Measurements from ENCODE around the gene ITIH5. TPM values are rescaled to one million over a fixed set of nuclear protein-coding genes. Genes with fewer than 3 reads are reported as not detected.

The ITIH5 gene
- total RNA-seq, 5 donors from 2014 or later (not counting 1 experiment from before 2014, with no cell fraction given) = 0.13 to 0.22 TPM; not detected in 3

GRCh38 chr10:7513936-7514335 is 152.8 kb downstream of the ITIH5 start:
- CTCF ChIA-PET = no interaction called here
- peaks cover 19 to 20% of the 10 kb centered on the region in 2 experiments for H3K4me1 ChIP-seq (ENCODE audit: control insufficient read depth in 1 of 2, extremely low read depth in 1 of 2, insufficient read depth in 2 of 2, low read length in 2 of 2)
- no peak overlapping the region for H3K27ac ChIP-seq (ENCODE audit: low read length)
- DNase-seq (no peak), ATAC-seq (replicated peaks in 1 of 4) (no peak)
- H3K9me3 Mint-ChIP-seq = peaks cover 11 to 23% (median 17%) of the 10 kb centered on the region in 3 donors
- H3K4me3 Mint-ChIP-seq = no peak overlapping the region
- H3K36me3 ChIP-seq (ENCODE audit: control insufficient read depth in 2 of 2, extremely low read depth in 1 of 2, insufficient read depth in 1 of 2, low read length in 1 of 2) = no peaks in the 10 kb centered on the region
- H3K27me3 Mint-ChIP-seq = no peaks in the 10 kb centered on the region
- H3K36me3 Mint-ChIP-seq = peaks cover 14% of the 10 kb centered on the region
- no peaks in the 10 kb centered on the region for H3K9me3 ChIP-seq
- H3K4me1 Mint-ChIP-seq = peaks cover 26 to 43% (median 41%) of the 10 kb centered on the region in 3 donors
- peak overlapping the region in 1 of 2 donors; percentile 13 for H3K27ac Mint-ChIP-seq
- 77% methylated on average over 3 of the region's 4 CpGs for WGBS (ENCODE audit: insufficient coverage)
- POLR2A ChIA-PET = no interaction called here
- H3K4me3 ChIP-seq (ENCODE audit: control insufficient read depth in 1 of 2, extremely low read depth in 1 of 2, low read length in 1 of 2) = no peak overlapping the region
- no peaks in the 10 kb centered on the region for H3K27me3 ChIP-seq (replicated peaks in 1 of 2; ENCODE audit: control insufficient read depth in 2 of 2, extremely low read depth in 1 of 2, insufficient read depth in 2 of 2, low read length in 1 of 2)

GRCh38 chr10:7513455-7513854 is 153.3 kb downstream of the ITIH5 start:
- Histone ChIP-seq H3K27ac (ENCODE audit: low read length) (no peak overlapping the region), H3K4me3 (ENCODE audit: control insufficient read depth in 1 of 2, extremely low read depth in 1 of 2, low read length in 1 of 2) (no peak overlapping the region), H3K9me3 (no peaks in the 10 kb centered on the region), H3K36me3 (ENCODE audit: control insufficient read depth in 2 of 2, extremely low read depth in 1 of 2, insufficient read depth in 1 of 2, low read length in 1 of 2) (no peaks in the 10 kb centered on the region), H3K4me1 (ENCODE audit: control insufficient read depth in 1 of 2, extremely low read depth in 1 of 2, insufficient read depth in 2 of 2, low read length in 2 of 2) (peaks cover 20 to 24% of the 10 kb centered on the region in 2 experiments), H3K27me3 (replicated peaks in 1 of 2; ENCODE audit: control insufficient read depth in 2 of 2, extremely low read depth in 1 of 2, insufficient read depth in 2 of 2, low read length in 1 of 2) (no peaks in the 10 kb centered on the region)
- POLR2A ChIA-PET = no interaction called here
- Mint-ChIP-seq H3K4me1 (peaks cover 29 to 46% (median 45%) of the 10 kb centered on the region in 3 donors), H3K36me3 (peaks cover 14% of the 10 kb centered on the region), H3K9me3 (peaks cover 11 to 27% (median 17%) of the 10 kb centered on the region in 3 donors), H3K4me3 (no peak overlapping the region), H3K27ac (peak overlapping the region; percentile 13 to 45), H3K27me3 (no peaks in the 10 kb centered on the region)
- WGBS (ENCODE audit: insufficient coverage) = 100% methylated on average over 2 of the region's 3 CpGs
- CTCF ChIA-PET = interaction anchor here in 1 of 2 donors (0.6 kb wide), 1 partner anchor 1098 kb away, joined by 3 read pairs; no protein-coding TSS in a partner anchor
- ATAC-seq (replicated peaks in 1 of 4) (no peak), DNase-seq (no peak)

- no peak overlapping the region for H3K4me3 ChIP-seq (ENCODE audit: control insufficient read depth in 1 of 2, extremely low read depth in 1 of 2, low read length in 1 of 2)
- H3K36me3 Mint-ChIP-seq = peaks cover 14% of the 10 kb centered on the region
- peaks cover 11 to 27% (median 17%) of the 10 kb centered on the region in 3 donors for H3K9me3 Mint-ChIP-seq
- ChIA-PET CTCF (interaction anchor here in 1 of 2 donors (1.2 kb wide), 1 partner anchor 13 kb away, joined by 4 read pairs; no protein-coding TSS in a partner anchor), POLR2A (no interaction called here)
- no peaks in the 10 kb centered on the region for H3K9me3 ChIP-seq
- H3K27me3 Mint-ChIP-seq = no peaks in the 10 kb centered on the region
- peak overlapping the region in 1 of 3 donors; percentile 47 for H3K4me3 Mint-ChIP-seq
- no peaks in the 10 kb centered on the region for H3K27me3 ChIP-seq (replicated peaks in 1 of 2; ENCODE audit: control insufficient read depth in 2 of 2, extremely low read depth in 1 of 2, insufficient read depth in 2 of 2, low read length in 1 of 2)
- no peaks in the 10 kb centered on the region for H3K36me3 ChIP-seq (ENCODE audit: control insufficient read depth in 2 of 2, extremely low read depth in 1 of 2, insufficient read depth in 1 of 2, low read length in 1 of 2)
- H3K4me1 Mint-ChIP-seq = peaks cover 35 to 48% (median 47%) of the 10 kb centered on the region in 3 donors
- H3K4me1 ChIP-seq (ENCODE audit: control insufficient read depth in 1 of 2, extremely low read depth in 1 of 2, insufficient read depth in 2 of 2, low read length in 2 of 2) = peaks cover 20 to 31% of the 10 kb centered on the region in 2 experiments
- ATAC-seq (replicated peaks in 1 of 4) (peak in 2 of 4 experiments; percentile 46 to 58), DNase-seq (peak in 4 of 35 experiments; percentile 15 to 19 (median 16))
- H3K27ac ChIP-seq (ENCODE audit: low read length) = peak overlapping the region; percentile 20
- H3K27ac Mint-ChIP-seq = peak overlapping the region; percentile 72 to 95
- no CpG with 5 or more reads among the region's 7 CpGs for WGBS (ENCODE audit: insufficient coverage)
These were observed 154.3 kb downstream of the ITIH5 start for GRCh38 chr10:7512487-7512886.

- no peak for DNase-seq
- Histone ChIP-seq H3K36me3 (ENCODE audit: control insufficient read depth in 2 of 2, extremely low read depth in 1 of 2, insufficient read depth in 1 of 2, low read length in 1 of 2) (no peaks in the 10 kb centered on the region), H3K27ac (ENCODE audit: low read length) (no peak overlapping the region), H3K4me1 (ENCODE audit: control insufficient read depth in 1 of 2, extremely low read depth in 1 of 2, insufficient read depth in 2 of 2, low read length in 2 of 2) (peaks cover 24 to 40% of the 10 kb centered on the region in 2 experiments), H3K9me3 (no peaks in the 10 kb centered on the region), H3K4me3 (ENCODE audit: control insufficient read depth in 1 of 2, extremely low read depth in 1 of 2, low read length in 1 of 2) (no peak overlapping the region), H3K27me3 (replicated peaks in 1 of 2; ENCODE audit: control insufficient read depth in 2 of 2, extremely low read depth in 1 of 2, insufficient read depth in 2 of 2, low read length in 1 of 2) (no peaks in the 10 kb centered on the region)
- no peak for ATAC-seq (replicated peaks in 1 of 4)
- Mint-ChIP-seq H3K4me3 (no peak overlapping the region), H3K27ac (peak overlapping the region; percentile 21 to 95), H3K4me1 (peaks cover 43 to 56% (median 55%) of the 10 kb centered on the region in 3 donors), H3K9me3 (peaks cover 12 to 27% (median 17%) of the 10 kb centered on the region in 3 donors), H3K27me3 (no peaks in the 10 kb centered on the region), H3K36me3 (peaks cover 14% of the 10 kb centered on the region)
- ChIA-PET POLR2A (no interaction called here), CTCF (no interaction called here)
- WGBS (ENCODE audit: insufficient coverage) = 92% methylated on average over 5 of the region's 6 CpGs
These were observed 155.2 kb downstream of the ITIH5 start for GRCh38 chr10:7511612-7512011.

Other genes starting within 250 kb of the ITIH5 start
- gene ITIH2, start 36.4 kb upstream of the ITIH5 start, total RNA-seq = 1 to 10 TPM in 2 of 5 donors, under 1 TPM in 1, not detected in 2; 0.72 to 2.1 (median 1.5) TPM
- 10 to 100 TPM in 3 of 5 donors, 1 to 10 TPM in 2; 7.1 to 13.3 (median 10.0) TPM for gene KIN, start 121.0 kb upstream of the ITIH5 start, total RNA-seq
- gene ATP5F1C, start 121.2 kb upstream of the ITIH5 start, total RNA-seq = 100 to 1,000 TPM in 4 of 5 donors, 10 to 100 TPM in 1; 94.4 to 132 (median 111) TPM
- gene TAF3, start 151.5 kb upstream of the ITIH5 start, total RNA-seq = 10 to 100 TPM; 18.2 to 21.8 (median 20.0) TPM